Measurements from ENCODE around the gene NOX5.

NOX5 gene

GRCh38 chr15:69081310-69082004, 67.0 kb downstream of the NOX5 start:
- DNase-seq (ENCODE audit: low spot score) = no peak

GRCh38 chr15:69082021-69082502, 67.6 kb downstream of the NOX5 start:
- no peak for DNase-seq (ENCODE audit: low spot score)

GRCh38 chr15:69082554-69082953, 68.1 kb downstream of the NOX5 start:
- DNase-seq (ENCODE audit: low spot score) = no peak

GRCh38 chr15:69084404-69085030, 70.0 kb downstream of the NOX5 start:
- no peak for DNase-seq (ENCODE audit: low spot score)

DNA sequence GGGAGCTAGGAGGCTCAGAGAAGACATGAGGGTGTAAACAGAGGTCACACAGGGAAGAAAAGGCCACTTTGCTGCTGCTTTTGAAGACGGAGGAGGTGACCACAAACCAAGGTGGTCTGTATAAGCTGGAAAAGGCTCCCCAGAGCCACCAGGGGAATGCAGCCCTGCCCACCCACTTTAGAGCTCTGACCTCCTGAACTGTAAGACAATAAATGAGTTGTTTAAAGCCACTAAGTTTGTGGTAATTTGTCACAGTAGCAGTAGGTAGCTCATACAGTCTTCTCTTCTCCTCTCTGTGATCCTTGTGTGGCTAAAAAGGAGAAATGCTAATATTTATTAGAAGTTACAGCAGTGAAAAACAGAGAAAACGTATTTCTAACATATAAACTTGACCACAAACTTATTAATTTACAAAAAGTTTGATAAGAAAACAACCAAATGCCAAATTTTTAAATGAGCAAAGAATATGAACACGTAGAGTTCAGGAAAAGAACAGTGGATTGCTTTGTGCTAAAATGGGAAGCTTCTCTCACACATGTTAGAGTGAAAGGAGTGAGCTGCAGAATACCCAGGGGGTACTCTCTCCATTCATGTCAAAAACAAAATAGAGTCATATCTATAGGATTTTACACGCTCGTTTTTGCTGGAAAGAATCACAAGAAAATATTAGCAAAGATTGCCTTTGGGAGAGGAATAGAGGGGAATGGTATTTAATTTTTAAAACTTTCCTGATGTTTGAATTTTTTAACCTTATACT, 71.0 kb downstream of the NOX5 start:
- DNase-seq (ENCODE audit: low spot score) = no peak

GRCh38 chr15:69086427-69087204, 72.1 kb downstream of the NOX5 start:
- no peak for DNase-seq (ENCODE audit: low spot score)

- DNase-seq (ENCODE audit: low spot score) = no peak
Observed at GRCh38 chr15:69087366-69087976, 73.0 kb downstream of the NOX5 start.

GRCh38 chr15:69088300-69088965, 73.9 kb downstream of the NOX5 start:
- DNase-seq (ENCODE audit: low spot score) = no peak

DNA sequence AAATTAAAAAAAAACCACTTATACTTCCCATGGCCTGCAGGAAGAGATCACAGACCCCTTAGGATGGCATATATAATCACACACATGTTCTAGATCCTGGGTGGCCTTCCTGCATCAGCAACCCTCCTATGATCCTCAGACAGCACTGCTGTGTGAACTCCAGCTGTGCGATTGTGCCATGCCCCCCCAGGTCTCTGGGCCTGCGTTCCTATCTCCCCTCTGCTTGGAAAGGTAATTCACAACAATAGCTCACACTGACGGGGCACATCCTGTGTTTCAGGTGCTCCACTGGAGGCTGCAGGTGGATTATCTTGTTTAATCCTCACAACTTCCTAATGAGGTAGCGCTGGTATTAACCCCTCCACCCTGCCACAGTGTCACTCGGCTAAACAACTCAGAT, 74.8 kb downstream of the NOX5 start:
- DNase-seq (ENCODE audit: low spot score) = no peak

- no peak for DNase-seq (ENCODE audit: low spot score)
Observed at GRCh38 chr15:69090197-69090948, 75.9 kb downstream of the NOX5 start.

- DNase-seq (ENCODE audit: low spot score) = no peak
Observed at GRCh38 chr15:69091654-69092053, 77.2 kb downstream of the NOX5 start.

DNA sequence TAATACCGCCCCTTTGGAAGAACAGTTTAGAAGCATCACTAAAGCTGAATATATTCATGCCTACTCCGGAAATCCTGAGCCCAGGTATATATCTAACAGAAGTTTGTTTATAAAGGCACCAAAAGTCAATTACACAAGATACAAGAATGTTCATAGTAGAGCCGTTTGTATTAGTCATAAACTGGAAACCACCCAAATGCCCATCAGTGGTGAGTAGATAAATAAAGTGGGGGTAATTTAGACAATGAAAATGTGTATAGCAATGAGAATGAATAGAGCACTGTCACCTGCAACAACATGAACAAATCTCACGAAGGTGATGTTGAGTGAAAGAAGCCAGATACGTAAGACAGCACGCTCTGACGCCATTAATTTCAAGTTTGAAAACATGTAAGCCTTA, 77.7 kb downstream of the NOX5 start:
- no peak for DNase-seq (ENCODE audit: low spot score)

DNA sequence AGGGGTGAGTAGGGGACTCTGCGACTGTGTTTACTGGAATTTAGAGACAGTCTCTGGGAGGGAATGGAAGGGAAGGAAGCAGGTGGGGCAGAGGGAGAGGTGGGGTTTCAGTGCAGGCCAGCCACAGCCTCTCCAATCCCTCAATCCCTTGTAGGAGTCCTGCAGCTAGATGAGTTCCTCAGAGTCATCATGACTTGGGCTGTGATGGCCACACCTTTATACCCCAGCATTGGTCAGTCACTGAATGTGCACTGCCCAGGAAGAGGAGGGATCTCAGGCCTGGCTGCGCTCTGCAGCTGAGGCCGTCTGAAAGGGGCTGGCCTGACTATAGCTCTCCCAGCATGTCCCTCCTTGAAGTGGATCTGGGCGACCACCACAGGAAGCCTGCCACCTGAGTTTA, 78.6 kb downstream of the NOX5 start:
- no peak for DNase-seq (ENCODE audit: low spot score)

DNA sequence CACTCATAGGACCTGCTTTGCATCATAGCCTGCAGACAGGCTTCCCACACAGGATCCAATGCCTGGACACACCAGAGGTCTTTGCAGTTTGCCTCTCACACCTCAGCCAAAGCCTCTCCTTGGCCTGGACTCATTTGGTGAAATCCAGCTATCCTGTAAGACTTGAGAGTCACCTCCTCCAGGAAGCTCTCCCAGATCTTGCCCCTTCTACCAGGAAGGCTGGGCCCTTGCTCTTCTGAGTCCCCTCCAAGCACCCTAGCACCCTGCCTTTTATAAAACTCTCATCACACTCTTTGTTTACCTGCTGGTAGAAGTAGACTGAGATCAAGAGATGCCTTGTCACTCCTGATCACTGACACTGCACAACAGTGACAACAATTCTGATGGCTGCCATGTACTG, 79.1 kb downstream of the NOX5 start:
- no peak for DNase-seq (ENCODE audit: low spot score)

DNA sequence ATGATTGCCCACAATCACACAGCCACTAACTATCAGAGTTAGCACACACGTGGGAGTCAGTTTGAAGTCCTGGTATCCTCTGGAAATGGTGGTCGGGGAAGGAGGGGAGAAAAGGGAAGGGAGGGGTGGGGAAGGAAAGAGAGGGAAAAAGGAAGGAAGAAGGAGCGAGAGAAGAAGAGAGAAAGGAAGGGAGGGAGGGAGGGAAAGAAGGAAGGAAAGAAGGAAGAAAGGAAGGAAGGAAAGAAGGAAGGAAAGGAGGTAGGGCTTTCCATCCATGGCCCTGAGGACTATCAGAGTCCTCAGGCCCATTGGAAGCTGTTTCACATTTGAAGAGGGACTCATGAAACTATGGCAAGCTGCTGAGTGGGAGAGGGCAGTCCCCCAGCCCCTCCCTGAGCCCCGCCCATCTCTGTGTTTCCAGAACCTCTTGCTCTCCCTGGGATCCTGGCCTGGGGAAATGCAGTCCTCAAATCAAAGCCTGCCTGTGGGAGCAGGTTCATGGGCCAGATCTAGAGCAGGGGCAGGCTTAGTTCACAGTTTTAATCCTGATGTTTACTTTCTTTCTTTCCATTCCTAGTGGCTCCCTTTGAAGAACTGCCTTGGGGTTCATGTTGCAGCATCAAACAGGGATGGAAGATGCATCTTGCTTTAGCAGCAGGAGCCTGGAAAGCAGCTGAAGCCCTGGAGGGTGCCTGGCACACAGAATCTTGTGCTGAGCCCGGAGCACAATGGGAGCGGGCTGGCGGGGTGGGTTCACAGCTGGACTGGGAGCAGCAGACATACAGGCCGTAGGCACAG, 79.8 kb downstream of the NOX5 start:
- no peak for DNase-seq (ENCODE audit: low spot score)

GRCh38 chr15:69095274-69095673, 80.8 kb downstream of the NOX5 start:
- DNase-seq (ENCODE audit: low spot score) = no peak

DNA sequence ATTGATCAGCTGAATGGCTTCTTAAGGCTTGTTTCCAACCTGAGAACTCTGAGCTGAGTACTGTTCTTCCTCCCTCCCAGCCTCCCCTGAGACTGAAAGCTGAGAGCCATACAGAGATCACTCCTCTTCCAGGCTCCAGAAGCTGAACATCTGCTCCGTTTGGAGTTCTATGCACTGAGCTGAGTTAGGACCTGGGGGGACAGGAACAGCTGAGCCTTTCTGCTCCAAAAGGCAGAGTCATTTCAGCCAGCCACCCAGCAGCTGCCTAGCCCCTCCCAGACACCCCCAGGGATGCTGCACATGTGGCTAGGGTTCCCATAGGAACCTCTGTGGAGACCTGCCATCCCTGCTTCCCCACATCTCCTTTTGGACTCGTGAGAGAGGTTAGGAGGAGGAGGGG, 81.7 kb downstream of the NOX5 start:
- no peak for DNase-seq (ENCODE audit: low spot score)

DNA sequence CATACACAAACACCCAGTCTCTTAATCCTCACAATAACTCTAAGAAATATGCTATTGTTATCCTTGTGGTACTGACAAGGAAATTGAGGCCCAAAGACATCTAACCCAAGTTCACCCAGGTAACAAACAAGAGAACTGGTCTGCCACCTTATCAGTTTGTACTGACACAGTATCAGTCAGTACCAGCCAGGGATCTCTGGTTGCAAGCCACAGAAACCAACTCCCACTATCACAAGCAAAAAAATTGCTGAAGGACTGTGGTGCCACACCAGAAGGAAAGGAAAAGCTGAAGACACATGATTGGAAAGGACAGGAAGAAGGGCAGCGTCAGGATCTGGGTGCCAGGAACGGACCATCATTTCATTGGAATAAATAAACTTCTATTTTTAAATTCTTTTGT, 82.1 kb downstream of the NOX5 start:
- DNase-seq (ENCODE audit: low spot score) = no peak

GRCh38 chr15:69098771-69099170, 84.3 kb downstream of the NOX5 start:
- no peak for DNase-seq (ENCODE audit: low spot score)

GRCh38 chr15:69099941-69100340, 85.4 kb downstream of the NOX5 start:
- DNase-seq (ENCODE audit: low spot score) = no peak

Data from CD4-positive, alpha-beta T cell treated with Interleukin-2 at 100 ng/mL for 4 hours (primary cell).